Right lung (tissue), 5 donors: ENCODE measurements around the gene NXPH4. TPM values are rescaled to one million over a fixed set of nuclear protein-coding genes. Genes with fewer than 3 reads are reported as not detected.

Experiments used
- DNase-seq, 2 donors: peaks; one replicate each; pipeline ENCODE4 v3.0.0-alpha.2; 2013
- polyA plus RNA-seq, 5 donors: library from polyadenylated mRNA; unstranded; fragments of 120-200 nt; gene quantifications; one replicate each; pipeline versions ENCODE4 v1.2.1 to v1.2.3, GENCODE V29; 2013; ENCODE audit warnings: inconsistent platforms in 1 of 5, low replicate concordance in 1 of 5; ENCODE audit not compliant: insufficient read length in 5 of 5, insufficient read depth in 1 of 5

NXPH4 gene
- polyA plus RNA-seq, 5 donors: 0.52 to 2.0 (median 0.91) TPM

- no peak for DNase-seq
Observed at GRCh38 chr12:57270966-57271470, 54.4 kb downstream of the NXPH4 start.

- DNase-seq: no peak
Observed at GRCh38 chr12:57272337-57273151, 56.0 kb downstream of the NXPH4 start.

GRCh38 chr12:57273516-57273915 lies 56.9 kb downstream of the NXPH4 start:
- no peak for DNase-seq

Other genes with a start within 250 kb of the NXPH4 start
- gene ZBTB39, start 210.2 kb upstream of the NXPH4 start, polyA plus RNA-seq: 10 to 100 TPM in 4 of 5 donors, 1 to 10 TPM in 1; 9.1 to 12.8 (median 10.5) TPM
- gene TAC3, start 200.3 kb upstream of the NXPH4 start, polyA plus RNA-seq: under 1 TPM; 0.19 to 0.90 (median 0.81) TPM
- under 1 TPM; 0.08 to 0.22 (median 0.18) TPM for gene MYO1A, start 166.7 kb upstream of the NXPH4 start, polyA plus RNA-seq
- 10 to 100 TPM; 15.7 to 36.6 (median 28.8) TPM for gene NEMP1, start 138.0 kb upstream of the NXPH4 start, polyA plus RNA-seq
- gene NAB2, start 127.7 kb upstream of the NXPH4 start, polyA plus RNA-seq: 10 to 100 TPM; 34.2 to 52.7 (median 45.0) TPM
- 100 to 1,000 TPM; 131 to 169 (median 162) TPM for gene STAT6, start 105.4 kb upstream of the NXPH4 start, polyA plus RNA-seq
- gene LRP1, start 88.3 kb upstream of the NXPH4 start, polyA plus RNA-seq: 100 to 1,000 TPM in 3 of 5 donors, 10 to 100 TPM in 2; 83.7 to 168 (median 101) TPM
- 1 to 10 TPM in 1 of 5 donors, under 1 TPM in 3, not detected in 1; 0.29 to 1.1 (median 0.78) TPM for gene LRP1-AS, start 69.2 kb upstream of the NXPH4 start, polyA plus RNA-seq
- 10 to 100 TPM; 64.9 to 89.4 (median 73.2) TPM for gene SHMT2, start 12.9 kb downstream of the NXPH4 start, polyA plus RNA-seq
- 10 to 100 TPM in 1 of 5 donors, 1 to 10 TPM in 4; 2.9 to 20.8 (median 4.3) TPM for gene STAC3, start 34.4 kb downstream of the NXPH4 start, polyA plus RNA-seq
- gene R3HDM2, start 214.2 kb downstream of the NXPH4 start, polyA plus RNA-seq: 10 to 100 TPM; 60.9 to 89.4 (median 80.8) TPM
- under 1 TPM; 0.09 to 0.29 (median 0.21) TPM for gene INHBC, start 218.0 kb downstream of the NXPH4 start, polyA plus RNA-seq
- 1 to 10 TPM in 2 of 5 donors, under 1 TPM in 3; 0.54 to 1.2 (median 0.90) TPM for gene INHBE, start 238.5 kb downstream of the NXPH4 start, polyA plus RNA-seq
- gene GLI1, start 243.0 kb downstream of the NXPH4 start, polyA plus RNA-seq: 10 to 100 TPM; 27.6 to 41.1 (median 34.5) TPM